ENCODE results near the gene LRRC32.

The LRRC32 gene

DNA sequence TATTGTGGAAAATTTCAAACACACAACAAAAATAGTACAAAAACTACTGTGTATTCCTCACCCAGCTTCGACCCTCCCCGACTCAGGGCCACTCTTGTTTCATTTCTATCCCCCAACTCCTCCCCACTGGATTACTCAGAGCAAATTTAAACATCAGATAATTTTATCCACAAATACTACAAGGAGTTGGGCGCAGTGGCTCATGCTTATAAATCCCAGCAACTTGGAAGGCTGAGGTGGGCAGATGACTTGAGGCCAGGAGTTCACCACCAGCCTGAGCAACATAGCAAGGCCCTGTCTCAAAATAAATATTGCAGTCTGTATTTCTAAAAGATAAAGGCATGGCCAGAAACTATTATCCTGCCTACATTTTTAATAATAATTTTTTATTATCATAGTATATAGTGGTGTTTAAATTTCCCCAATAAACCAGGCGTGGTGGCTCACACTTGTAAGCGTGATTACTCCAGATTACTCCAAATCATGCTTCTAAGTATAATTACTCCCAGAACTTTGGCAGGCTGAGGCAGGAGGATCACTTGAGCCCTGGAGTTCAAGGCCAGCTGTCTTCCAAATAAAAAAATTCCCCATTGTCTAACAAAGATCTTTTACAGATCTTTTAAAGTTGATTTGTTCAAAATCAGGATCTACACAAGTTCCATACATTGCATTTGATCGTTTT, 39.8 kb downstream of the LRRC32 start:
- no peak overlapping the region for H3K27ac ChIP-seq (ENCODE audit: poor library complexity, severe bottlenecking)
- DNase-seq (ENCODE audit: low spot score), result no peak

DNA sequence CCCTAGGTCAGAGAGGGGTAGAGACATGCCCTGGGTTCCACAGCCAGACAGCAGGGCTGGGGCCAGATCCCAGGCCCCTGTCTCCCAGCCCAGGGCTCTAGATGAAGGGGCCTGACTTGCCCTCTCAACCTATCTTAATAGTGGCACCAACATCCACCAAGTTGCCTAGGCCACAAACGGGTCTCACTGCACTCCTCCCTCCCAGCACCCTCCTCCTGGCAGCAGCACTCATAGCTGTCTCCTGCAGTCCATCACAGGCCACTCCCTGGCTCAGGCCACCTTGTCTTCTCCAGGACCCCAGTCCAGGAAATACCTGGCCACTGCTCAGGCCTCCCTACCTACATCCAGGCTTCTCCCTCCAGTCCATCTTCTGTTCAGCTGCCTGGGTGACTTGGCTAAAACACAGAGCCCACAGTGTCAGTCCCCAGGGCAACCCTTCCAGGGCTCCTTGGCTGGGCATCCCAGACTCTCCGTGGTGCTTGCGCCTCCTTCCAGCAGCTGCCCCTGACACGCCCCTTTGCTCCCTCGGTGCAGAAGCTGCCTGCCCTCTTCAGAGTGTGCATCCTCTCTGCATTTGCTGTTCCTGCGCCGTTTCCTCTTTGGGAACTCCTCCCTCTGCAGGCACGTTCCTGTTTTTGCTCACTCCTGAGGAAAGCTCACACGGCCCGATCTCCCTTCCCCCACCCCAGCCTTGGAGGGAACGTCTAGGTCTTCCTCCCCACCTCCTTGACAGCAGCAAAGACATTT, 40.5 kb downstream of the LRRC32 start:
- TF ChIP-seq, protein P1, sequence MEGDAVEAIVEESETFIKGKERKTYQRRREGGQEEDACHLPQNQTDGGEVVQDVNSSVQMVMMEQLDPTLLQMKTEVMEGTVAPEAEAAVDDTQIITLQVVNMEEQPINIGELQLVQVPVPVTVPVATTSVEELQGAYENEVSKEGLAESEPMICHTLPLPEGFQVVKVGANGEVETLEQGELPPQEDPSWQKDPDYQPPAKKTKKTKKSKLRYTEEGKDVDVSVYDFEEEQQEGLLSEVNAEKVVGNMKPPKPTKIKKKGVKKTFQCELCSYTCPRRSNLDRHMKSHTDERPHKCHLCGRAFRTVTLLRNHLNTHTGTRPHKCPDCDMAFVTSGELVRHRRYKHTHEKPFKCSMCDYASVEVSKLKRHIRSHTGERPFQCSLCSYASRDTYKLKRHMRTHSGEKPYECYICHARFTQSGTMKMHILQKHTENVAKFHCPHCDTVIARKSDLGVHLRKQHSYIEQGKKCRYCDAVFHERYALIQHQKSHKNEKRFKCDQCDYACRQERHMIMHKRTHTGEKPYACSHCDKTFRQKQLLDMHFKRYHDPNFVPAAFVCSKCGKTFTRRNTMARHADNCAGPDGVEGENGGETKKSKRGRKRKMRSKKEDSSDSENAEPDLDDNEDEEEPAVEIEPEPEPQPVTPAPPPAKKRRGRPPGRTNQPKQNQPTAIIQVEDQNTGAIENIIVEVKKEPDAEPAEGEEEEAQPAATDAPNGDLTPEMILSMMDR (IDR thresholded peaks at IDR 0.05; ENCODE audit: poor library complexity, severe bottlenecking), result no peak
- no peaks in the 10 kb centered on the region for H3K4me1 ChIP-seq (ENCODE audit: insufficient read depth, poor library complexity, severe bottlenecking)
- no peak; the same call in 2 of the 3 replicates for ATAC-seq (ENCODE audit: low read depth)
- no peak overlapping the region for H3K27ac ChIP-seq (ENCODE audit: poor library complexity, severe bottlenecking)
- no peak overlapping the region for H3K4me3 ChIP-seq (ENCODE audit: severe bottlenecking)
- H3K9me3 ChIP-seq (ENCODE audit: severe bottlenecking), result no peaks in the 10 kb centered on the region
- H3K36me3 ChIP-seq (ENCODE audit: low read depth), result no peaks in the 10 kb centered on the region
- no peaks in the 10 kb centered on the region for H3K27me3 ChIP-seq (ENCODE audit: insufficient read depth, poor library complexity, severe bottlenecking)
- DNase-seq (ENCODE audit: low spot score), result no peak

More for the DNA sequence above, 39.8 kb downstream of the LRRC32 start:
- Histone ChIP-seq H3K4me3 (ENCODE audit: severe bottlenecking) (no peak overlapping the region), H3K27me3 (ENCODE audit: insufficient read depth, poor library complexity, severe bottlenecking) (no peaks in the 10 kb centered on the region), H3K36me3 (ENCODE audit: low read depth) (no peaks in the 10 kb centered on the region), H3K9me3 (ENCODE audit: severe bottlenecking) (no peaks in the 10 kb centered on the region), H3K4me1 (ENCODE audit: insufficient read depth, poor library complexity, severe bottlenecking) (no peaks in the 10 kb centered on the region)
- TF ChIP-seq, protein P1 (IDR thresholded peaks at IDR 0.05; ENCODE audit: poor library complexity, severe bottlenecking), result no peak
- ATAC-seq (ENCODE audit: low read depth), result no peak

DNA sequence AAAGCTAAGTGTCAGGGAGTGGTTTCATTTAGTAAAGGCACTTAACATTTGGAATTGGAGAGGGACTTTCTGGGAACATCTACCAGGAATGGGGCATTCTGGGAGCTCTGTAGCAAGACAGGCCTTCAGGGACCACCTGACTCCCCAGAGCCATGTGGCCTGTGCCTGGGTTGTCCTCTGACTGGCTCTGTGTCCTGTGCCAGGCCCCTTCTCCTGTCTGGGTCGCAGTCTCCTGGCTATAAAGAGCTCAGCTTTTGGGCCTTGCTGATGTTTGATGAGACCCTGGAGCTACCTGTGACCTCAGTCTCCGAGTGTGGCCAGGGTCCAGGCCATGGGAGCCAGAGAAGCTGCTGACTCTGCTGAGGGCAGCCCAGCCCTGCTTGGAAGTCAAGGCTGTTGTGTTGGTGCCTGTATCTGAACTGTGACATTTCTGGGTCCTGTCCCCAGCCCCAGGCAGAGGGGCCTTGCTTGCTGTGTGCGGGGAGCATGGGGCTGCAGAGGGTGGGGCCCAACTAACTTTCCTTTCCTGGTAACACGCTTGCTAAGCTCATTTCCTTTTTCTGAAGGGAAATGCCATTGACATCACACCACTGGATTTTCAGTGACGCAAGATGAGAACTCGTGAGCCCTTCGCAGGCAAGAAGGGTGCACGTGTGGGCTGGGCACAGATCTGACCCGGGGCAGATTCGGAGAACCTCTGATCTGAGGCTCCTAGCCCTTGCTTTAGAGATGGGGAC, 41.3 kb downstream of the LRRC32 start:
- Histone ChIP-seq H3K4me1 (ENCODE audit: insufficient read depth, poor library complexity, severe bottlenecking) (no peaks in the 10 kb centered on the region), H3K27ac (ENCODE audit: poor library complexity, severe bottlenecking) (no peak overlapping the region), H3K27me3 (ENCODE audit: insufficient read depth, poor library complexity, severe bottlenecking) (no peaks in the 10 kb centered on the region), H3K36me3 (ENCODE audit: low read depth) (no peaks in the 10 kb centered on the region), H3K9me3 (ENCODE audit: severe bottlenecking) (no peaks in the 10 kb centered on the region), H3K4me3 (ENCODE audit: severe bottlenecking) (no peak overlapping the region)
- DNase-seq (ENCODE audit: low spot score) (no peak), ATAC-seq (ENCODE audit: low read depth) (no peak; the same call in 2 of the 3 replicates)
- TF ChIP-seq, protein P1 (IDR thresholded peaks at IDR 0.05; ENCODE audit: poor library complexity, severe bottlenecking), result no peak

DNA sequence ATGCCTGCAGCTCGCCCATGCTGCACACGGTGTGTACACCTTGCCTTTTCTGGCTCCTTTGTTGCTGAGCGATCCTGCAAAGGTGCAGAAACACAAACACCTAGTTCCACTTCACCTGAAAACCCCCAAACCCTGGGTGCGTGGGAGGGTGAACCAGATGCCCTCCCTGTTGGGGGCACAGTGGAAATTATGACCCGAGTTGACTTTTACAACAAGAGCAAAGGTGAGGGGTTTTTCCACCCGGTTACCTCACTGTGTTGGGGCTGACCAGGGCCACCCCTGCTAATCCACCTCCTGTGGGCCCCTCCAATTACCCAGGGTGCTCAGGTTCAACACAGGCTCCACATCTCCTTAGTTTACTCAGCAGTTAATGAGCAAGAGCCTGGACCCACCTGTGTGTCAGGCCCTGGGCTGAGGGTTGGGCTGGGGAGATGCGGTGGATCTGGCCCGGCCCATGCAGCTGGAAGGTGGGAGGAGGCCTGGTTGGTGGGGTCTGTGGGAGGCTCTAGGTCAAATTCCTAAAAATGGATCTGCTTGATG, 42.1 kb downstream of the LRRC32 start:
- DNase-seq (ENCODE audit: low spot score) (no peak), ATAC-seq (ENCODE audit: low read depth) (no peak)
- no peaks in the 10 kb centered on the region for H3K36me3 ChIP-seq (ENCODE audit: low read depth)
- H3K27me3 ChIP-seq (ENCODE audit: insufficient read depth, poor library complexity, severe bottlenecking), result no peaks in the 10 kb centered on the region
- TF ChIP-seq, protein P1 (IDR thresholded peaks at IDR 0.05; ENCODE audit: poor library complexity, severe bottlenecking), result no peak
- H3K27ac ChIP-seq (ENCODE audit: poor library complexity, severe bottlenecking), result no peak overlapping the region
- H3K4me1 ChIP-seq (ENCODE audit: insufficient read depth, poor library complexity, severe bottlenecking), result no peaks in the 10 kb centered on the region
- no peaks in the 10 kb centered on the region for H3K9me3 ChIP-seq (ENCODE audit: severe bottlenecking)
- no peak overlapping the region for H3K4me3 ChIP-seq (ENCODE audit: severe bottlenecking)

All from RWPE2 (cell line).